AG10803 (cell line): Measurements from ENCODE around the gene GALNTL6.

Source experiments
- DNase-seq: peaks from one replicate; pipeline ENCODE4 v3.0.0; 2010; ENCODE audit warnings: low read depth
- H3K4me3 ChIP-seq: 2 replicates; pipeline ENCODE4 v1.5.1; 2011; ENCODE audit warnings: mild to moderate bottlenecking, low read length, control low read depth
- CTCF ChIP-seq: conservative IDR thresholded peaks from 2 replicates; pipeline ENCODE4 v1.5.1; 2011; ENCODE audit warnings: mild to moderate bottlenecking, low read length, control low read depth, inconsistent platforms

The GALNTL6 gene

GRCh38 chr4:172865103-172865502 lies 1051.9 kb downstream of the GALNTL6 start:
- TF ChIP-seq CTCF = no peak
- H3K4me3 ChIP-seq = no peak overlapping the region
- no peak for DNase-seq

DNA sequence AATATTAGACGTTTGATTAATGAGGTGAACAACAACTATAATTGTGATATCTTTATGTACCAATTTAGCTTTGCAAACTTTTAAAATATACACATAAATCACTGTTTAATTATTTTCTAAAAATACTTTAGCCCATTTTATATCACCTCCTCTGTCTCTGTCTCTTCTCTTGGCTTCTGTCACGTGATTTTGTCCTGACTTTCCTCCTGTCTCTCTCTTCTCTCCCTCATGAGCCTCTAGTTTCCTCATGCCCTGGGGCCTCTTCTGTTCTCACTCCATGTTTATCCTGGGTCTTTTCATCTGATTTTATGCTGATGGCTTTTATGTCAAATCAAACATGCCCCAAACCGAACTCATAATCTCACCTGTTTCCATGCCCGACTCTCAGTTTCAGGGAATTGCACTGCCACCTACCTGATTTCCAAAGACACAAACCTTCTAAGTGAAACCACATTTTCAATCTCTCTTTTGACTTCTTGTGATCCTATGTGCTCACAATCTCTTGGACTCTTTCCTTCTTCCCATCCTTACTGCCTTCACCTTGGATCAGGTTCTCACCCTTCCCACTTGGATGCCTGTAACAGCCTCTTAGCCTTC lies 1052.4 kb downstream of the GALNTL6 start:
- H3K4me3 ChIP-seq = no peak overlapping the region
- DNase-seq = no peak
- no peak for TF ChIP-seq CTCF

GRCh38 chr4:172866421-172866820 lies 1053.2 kb downstream of the GALNTL6 start:
- no peak overlapping the region for H3K4me3 ChIP-seq
- no peak for TF ChIP-seq CTCF
- DNase-seq = no peak

DNA sequence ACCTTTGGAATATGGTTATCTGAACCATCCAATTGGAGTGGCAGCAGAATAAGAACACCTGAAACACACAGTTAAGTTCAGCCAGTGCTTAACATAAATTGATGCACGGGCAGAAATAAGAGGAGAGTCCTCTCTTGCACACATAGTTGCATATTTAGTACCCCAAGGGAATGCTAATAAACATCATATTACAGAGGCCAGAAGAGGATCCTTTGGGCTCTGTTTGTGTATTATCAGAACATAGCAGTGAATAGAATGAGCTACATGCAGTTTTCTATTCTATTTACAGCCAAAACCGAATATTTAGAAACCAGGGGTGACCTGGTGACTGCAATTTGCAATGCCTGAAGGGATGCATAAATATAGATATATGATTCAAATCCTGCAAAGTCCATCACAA lies 1054.6 kb downstream of the GALNTL6 start:
- no peak for TF ChIP-seq CTCF
- no peak overlapping the region for H3K4me3 ChIP-seq
- no peak for DNase-seq

DNA sequence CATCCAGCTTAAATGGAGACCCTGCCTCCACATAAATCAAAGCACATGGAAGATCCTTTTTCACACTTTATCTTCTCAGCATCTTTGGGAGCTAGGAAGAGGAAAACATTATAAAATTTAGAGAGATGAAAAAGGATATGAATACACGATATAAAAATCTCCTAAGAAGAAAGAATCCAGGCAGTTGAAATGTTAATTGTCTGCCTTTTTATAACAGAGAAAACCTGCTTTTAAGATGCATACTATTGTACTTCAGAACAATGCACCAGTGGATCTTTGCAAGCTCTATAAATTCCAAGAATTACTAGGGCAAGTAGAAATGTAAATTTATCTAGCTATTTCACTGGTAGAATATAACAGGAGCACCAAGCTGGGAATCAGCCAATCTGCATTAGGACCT lies 1055.1 kb downstream of the GALNTL6 start:
- DNase-seq = no peak
- no peak overlapping the region for H3K4me3 ChIP-seq
- TF ChIP-seq CTCF = no peak

- H3K4me3 ChIP-seq = no peak overlapping the region
- TF ChIP-seq CTCF = no peak
- DNase-seq = no peak
These were observed 1056.5 kb downstream of the GALNTL6 start for GRCh38 chr4:172869621-172870268.

DNA sequence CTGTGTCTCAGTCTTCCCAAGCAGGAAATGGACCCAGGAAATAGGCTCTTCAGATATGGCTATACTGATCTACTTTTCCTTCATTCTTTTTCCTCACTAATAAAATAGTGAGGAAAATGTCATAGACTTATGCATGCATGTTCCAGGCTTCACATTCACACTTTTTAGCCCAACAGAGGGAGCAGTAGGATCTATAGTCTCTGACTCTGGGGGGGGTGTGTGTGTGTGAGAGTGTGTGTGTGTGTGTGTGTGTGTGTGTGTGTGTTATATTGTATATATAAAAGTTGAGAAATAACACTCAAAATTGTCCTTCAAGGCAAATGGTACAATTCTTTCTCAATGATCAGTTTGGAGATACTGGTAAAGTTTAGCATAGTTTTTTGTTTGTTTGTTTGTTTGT lies 1058.2 kb downstream of the GALNTL6 start:
- no peak overlapping the region for H3K4me3 ChIP-seq
- no peak for DNase-seq
- no peak for TF ChIP-seq CTCF
